Tibial nerve (tissue), 4 donors: Measurements from ENCODE around the gene CEACAM3.

Experiments
- EP300 ChIP-seq, 2 donors: sonication (generic); formaldehyde crosslinking; IDR thresholded peaks; one replicate each; pipeline ENCODE4 v1.6.1; 2017; ENCODE audit warnings: antibody characterized with exemption in 2 of 2, mild to moderate bottlenecking in 1 of 2
- POLR2A ChIP-seq, 2 donors: fragments of 450-650 bp; IDR thresholded peaks; one replicate each; pipeline ENCODE4 v1.6.1; 2017; ENCODE audit warnings: antibody characterized with exemption in 2 of 2, mild to moderate bottlenecking in 2 of 2, moderate library complexity in 2 of 2
- TF ChIP-seq, protein P1 (sequence below), 5 experiments: fragments of 200-600 bp in 3 of 5; fragments of 450-650 bp in 2 of 5; sonication (generic) in 3 of 5; IDR thresholded peaks; one replicate each; pipeline ENCODE4 v1.5.1; 2016 to 2019; ENCODE audit warnings: antibody characterized with exemption in 5 of 5, mild to moderate bottlenecking in 3 of 5, moderate library complexity in 2 of 5

DNA sequence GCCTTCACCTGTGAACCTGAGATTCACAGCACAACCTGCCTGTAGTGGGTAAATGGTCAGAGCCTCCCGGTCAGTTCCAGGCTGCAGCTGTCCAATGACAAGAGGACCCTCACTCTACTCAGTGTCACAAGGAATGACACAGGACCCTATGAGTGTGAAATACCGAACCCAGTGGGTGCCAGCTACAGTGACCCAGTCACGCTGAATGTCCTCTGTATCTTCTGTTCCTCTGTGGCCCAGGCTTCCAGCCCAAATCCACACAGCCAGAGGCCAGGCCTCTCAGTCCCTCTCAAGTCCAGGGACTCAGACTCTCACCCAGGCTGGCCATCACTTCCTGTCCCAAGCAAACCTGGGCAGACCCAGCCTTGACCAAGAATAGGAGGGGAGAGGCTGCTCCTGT, 10.8 kb downstream of the CEACAM3 start:
- TF ChIP-seq, protein P1, sequence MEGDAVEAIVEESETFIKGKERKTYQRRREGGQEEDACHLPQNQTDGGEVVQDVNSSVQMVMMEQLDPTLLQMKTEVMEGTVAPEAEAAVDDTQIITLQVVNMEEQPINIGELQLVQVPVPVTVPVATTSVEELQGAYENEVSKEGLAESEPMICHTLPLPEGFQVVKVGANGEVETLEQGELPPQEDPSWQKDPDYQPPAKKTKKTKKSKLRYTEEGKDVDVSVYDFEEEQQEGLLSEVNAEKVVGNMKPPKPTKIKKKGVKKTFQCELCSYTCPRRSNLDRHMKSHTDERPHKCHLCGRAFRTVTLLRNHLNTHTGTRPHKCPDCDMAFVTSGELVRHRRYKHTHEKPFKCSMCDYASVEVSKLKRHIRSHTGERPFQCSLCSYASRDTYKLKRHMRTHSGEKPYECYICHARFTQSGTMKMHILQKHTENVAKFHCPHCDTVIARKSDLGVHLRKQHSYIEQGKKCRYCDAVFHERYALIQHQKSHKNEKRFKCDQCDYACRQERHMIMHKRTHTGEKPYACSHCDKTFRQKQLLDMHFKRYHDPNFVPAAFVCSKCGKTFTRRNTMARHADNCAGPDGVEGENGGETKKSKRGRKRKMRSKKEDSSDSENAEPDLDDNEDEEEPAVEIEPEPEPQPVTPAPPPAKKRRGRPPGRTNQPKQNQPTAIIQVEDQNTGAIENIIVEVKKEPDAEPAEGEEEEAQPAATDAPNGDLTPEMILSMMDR (IDR thresholded peaks at IDR 0.05), result no peak
- TF ChIP-seq POLR2A (IDR thresholded peaks at IDR 0.05), result no peak
- TF ChIP-seq EP300 (IDR thresholded peaks at IDR 0.05), result no peak
